ENCODE results near the gene SCPEP1.
"Not testable (repeated sequence)": the region's sequence is repeated elsewhere in the genome, so short reads cannot be mapped to it uniquely, and the experiment has no call there.

SCPEP1 gene

GRCh38 chr17:56965681-56966080 lies 12.2 kb upstream of the SCPEP1 start:
- not testable (repeated sequence) for DNase-seq (ENCODE audit: low read depth in 3 of 3)

GRCh38 chr17:56966338-56966737 lies 11.6 kb upstream of the SCPEP1 start:
- DNase-seq (ENCODE audit: low read depth in 3 of 3) = no peak

DNA sequence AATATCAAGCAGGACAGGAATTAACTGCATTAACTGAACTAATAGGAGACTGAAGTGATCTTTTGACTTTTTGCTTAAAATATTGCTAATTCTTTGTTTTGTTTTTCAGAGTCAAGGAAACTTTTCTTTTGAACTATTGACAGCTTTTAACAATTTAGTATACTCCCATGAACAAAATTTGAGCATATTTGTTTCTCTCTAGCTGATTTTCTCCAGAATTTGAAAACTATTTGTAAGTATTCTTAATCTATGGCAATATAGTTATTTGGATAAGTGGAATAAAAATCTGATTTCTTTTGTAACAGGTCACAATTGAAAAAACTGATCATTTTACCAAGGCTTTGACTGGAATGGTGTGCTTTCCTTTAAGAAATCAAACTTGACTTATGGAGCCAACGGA lies 7.0 kb upstream of the SCPEP1 start:
- DNase-seq (ENCODE audit: low read depth in 3 of 3) = no peak

GRCh38 chr17:56972111-56972730 lies 5.7 kb upstream of the SCPEP1 start:
- no peak for DNase-seq (ENCODE audit: low read depth in 3 of 3)

- no peak for DNase-seq (ENCODE audit: low read depth in 3 of 3)
Measured at GRCh38 chr17:56973520-56973919, 4.4 kb upstream of the SCPEP1 start.

DNA sequence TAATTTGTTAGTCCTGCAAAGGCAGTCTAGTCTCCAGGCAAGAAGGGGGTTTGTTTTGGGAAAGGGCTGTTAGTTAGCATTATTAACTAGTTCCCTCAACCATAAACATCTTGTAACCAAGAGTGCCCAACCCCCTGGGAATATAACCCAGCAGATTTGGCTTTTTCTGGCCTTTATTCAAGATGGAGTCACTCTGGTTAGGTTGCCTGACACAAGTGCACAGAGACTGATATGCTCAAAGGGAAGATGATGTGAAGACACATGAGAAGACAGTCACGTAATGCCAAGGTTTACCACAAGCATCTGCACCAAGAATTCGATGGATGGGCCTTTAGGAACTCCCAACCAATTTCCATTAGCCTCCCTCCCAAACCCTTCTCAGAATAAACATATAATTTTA lies 3.9 kb upstream of the SCPEP1 start:
- DNase-seq (ENCODE audit: low read depth in 3 of 3) = no peak

DNA sequence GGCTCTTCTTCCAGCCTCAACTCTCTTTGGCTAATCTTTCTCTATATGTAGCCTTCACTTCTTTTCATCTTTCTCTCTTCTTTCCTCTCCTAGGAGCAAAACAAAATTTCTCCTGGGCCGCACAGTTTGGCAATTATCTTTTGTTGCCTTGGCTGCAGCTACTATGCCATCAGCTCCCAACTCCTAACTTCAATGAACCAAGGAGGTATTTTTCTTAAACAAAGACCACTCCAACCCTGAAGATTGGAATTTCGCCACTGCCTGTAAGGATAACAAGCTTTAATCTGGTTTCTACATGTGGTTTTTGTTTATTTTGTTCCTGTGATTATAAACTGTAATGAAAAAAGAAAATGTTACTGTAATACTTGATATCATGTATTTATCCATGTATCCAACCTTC lies 2.3 kb upstream of the SCPEP1 start:
- DNase-seq (ENCODE audit: low read depth in 3 of 3) = no peak

DNA sequence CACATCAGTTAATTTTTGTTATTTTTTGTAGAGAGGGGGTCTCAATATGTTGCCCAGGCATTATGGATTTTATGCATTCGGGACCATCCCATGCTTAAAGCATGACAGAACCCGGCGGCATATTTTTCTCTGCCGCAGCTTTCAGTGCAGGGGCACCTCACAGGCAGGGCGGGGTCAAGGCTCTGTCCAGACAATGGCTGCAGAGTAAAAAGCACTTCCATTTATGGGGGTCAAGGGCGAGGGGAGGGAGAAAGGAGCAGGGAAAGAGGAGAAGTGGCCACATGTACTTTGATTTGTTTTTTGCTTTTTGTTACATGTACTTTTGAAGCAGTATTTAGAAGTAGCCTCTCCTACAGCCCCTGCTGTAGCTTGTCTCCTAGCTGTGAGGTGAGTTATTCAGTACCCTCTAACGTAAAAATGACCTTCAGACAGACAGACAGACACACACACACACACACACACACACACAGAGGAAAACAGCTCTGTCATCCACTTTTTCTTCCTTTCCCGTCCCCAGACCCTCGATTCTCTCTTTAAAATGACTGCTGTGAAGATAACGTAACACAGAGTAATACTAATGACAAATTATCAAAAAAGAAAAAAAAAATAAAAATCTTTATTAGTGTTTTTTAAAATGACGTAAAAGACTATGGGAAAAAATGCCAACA lies 856 bp upstream of the SCPEP1 start:
- DNase-seq (ENCODE audit: low read depth in 3 of 3) = no peak

DNA sequence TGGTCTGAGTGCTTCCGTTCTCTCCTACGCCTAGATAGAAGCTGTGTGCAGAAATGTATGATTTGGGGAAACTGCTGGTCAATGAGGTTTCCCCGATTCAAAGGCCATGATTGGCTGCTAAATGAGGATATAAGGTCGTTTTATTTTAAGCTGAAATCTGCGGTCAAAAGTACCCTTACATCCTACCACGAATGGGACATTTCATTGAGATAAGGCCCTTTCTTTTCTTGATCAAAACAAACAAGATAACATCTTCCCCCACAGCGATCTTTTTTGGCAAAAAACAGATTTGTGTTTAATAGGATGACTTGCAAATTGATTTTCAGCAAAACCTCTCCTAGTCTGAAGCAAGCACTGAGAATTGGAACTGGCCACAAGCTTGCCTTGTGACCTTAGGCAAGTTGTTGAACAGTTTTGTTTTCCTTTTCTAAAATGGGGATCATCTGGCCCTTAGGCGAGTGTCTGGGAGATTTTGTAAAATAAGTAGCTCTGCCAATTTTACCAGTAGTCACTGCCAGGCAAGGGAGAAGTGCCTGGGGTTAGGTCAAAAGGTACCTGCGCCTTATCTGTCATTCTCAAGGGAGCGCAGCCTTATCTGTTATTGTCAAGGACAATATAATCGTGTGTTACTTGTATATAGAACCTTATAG lies 635 bp downstream of the SCPEP1 start:
- DNase-seq (ENCODE audit: low read depth in 3 of 3) = no peak

GRCh38 chr17:56979091-56979480 lies 1.2 kb downstream of the SCPEP1 start:
- DNase-seq (ENCODE audit: low read depth in 3 of 3) = no peak

DNA sequence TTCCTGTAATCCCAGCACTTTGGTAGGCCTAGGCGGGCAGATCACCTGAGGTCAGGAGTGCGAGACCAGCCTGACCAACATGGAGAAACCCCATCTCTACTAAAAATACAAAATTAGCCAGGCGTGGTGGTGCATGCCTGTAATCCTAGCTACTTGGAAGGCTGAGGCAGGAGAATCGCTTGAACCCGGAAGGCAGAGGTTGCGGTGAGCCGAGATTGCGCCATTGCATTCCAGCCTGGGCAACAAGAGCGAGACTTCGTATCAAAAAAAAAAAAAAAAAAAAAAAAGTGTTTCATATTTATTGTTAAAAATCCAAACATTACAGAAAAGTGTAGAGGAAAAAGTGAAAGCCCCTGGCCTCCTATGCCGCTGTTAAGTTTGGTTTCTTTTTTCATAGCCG lies 2.6 kb downstream of the SCPEP1 start:
- DNase-seq (ENCODE audit: low read depth in 3 of 3) = not testable (repeated sequence)

- DNase-seq (ENCODE audit: low read depth in 3 of 3) = no peak
Measured at GRCh38 chr17:56982312-56982711, 4.4 kb downstream of the SCPEP1 start.

GRCh38 chr17:56983366-56983765 lies 5.4 kb downstream of the SCPEP1 start:
- DNase-seq (ENCODE audit: low read depth in 3 of 3) = no peak

GRCh38 chr17:56985371-56986162 lies 7.6 kb downstream of the SCPEP1 start:
- DNase-seq (ENCODE audit: low read depth in 3 of 3) = no peak

DNA sequence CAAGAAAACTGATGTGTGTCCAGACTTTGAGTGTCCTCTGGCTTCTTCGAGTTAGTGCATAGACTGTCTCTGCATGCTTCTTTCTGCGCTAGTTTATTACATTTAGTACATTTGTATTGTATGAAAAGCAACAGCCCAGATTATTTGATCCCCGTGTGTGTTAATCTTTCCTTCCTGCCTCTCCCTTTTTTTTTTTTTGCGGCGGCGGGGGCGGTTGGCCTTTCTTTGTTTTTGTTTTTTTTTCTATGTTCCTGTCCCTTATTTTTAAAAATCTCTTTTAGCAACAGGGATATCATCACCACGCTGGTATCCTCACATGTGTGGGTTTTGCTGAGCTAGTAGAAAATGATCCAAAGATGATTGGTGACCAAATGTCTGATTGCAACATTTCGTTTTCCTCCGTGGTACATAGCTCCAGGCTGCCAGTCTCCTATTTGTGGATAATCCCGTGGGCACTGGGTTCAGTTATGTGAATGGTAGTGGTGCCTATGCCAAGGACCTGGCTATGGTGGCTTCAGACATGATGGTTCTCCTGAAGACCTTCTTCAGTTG lies 9.4 kb downstream of the SCPEP1 start:
- no peak for DNase-seq (ENCODE audit: low read depth in 3 of 3)

- DNase-seq (ENCODE audit: low read depth in 3 of 3) = no peak
Measured at GRCh38 chr17:56988901-56989572, 11.1 kb downstream of the SCPEP1 start.

GRCh38 chr17:56992364-56992763 lies 14.4 kb downstream of the SCPEP1 start:
- no peak for DNase-seq (ENCODE audit: low read depth in 3 of 3)

- no peak for DNase-seq (ENCODE audit: low read depth in 3 of 3)
Measured at GRCh38 chr17:56994009-56994792, 16.3 kb downstream of the SCPEP1 start.

GRCh38 chr17:56995766-56996165 lies 17.8 kb downstream of the SCPEP1 start:
- no peak for DNase-seq (ENCODE audit: low read depth in 3 of 3)

- DNase-seq (ENCODE audit: low read depth in 3 of 3) = no peak
Measured at GRCh38 chr17:56997313-56997712, 19.4 kb downstream of the SCPEP1 start.

GRCh38 chr17:57001541-57001940 lies 23.6 kb downstream of the SCPEP1 start:
- no peak for DNase-seq (ENCODE audit: low read depth in 3 of 3)

Data from stimulated activated CD4-positive, alpha-beta T cell treated with anti-CD3 and anti-CD28 coated beads, TNF-alpha, amount 100 ng/mL, for 48 hours (primary cell).